Testis (tissue), 2 donors: ENCODE data around the gene TMEM213.

Source experiments
- CTCF ChIP-seq, 3 experiments: fragments of 450-650 bp in 2 of 3; fragments of 200-600 bp in 1 of 3; sonication (generic) in 1 of 3; IDR thresholded peaks; one replicate each; pipeline ENCODE4 v1.5.1; 2016 to 2019; ENCODE audit warnings: antibody characterized with exemption in 3 of 3, mild to moderate bottlenecking in 2 of 3, moderate library complexity in 1 of 3
- POLR2A ChIP-seq: fragments of 450-650 bp; IDR thresholded peaks from one replicate; pipeline ENCODE4 v1.6.1; 2017; ENCODE audit warnings: antibody characterized with exemption, mild to moderate bottlenecking, moderate library complexity

GRCh38 chr7:138881579-138882188 lies 83.9 kb downstream of the TMEM213 start:
- no peak for TF ChIP-seq CTCF (IDR thresholded peaks at IDR 0.05)
- TF ChIP-seq POLR2A: no peak
